ENCODE measurements around the gene CFAP92.

GRCh38 chr3:128994581-128995546 lies 988 bp upstream of the CFAP92 start:
- TF ChIP-seq CTCF (IDR thresholded peaks at IDR 0.05) (no peak), EZH2 (IDR thresholded peaks at IDR 0.05; ENCODE audit: borderline replicate concordance, insufficient read depth, low read depth, low read length, poor library complexity, severe bottlenecking) (no peak)

Data from B cell (primary cell).